Mononuclear cell (primary cell): ENCODE results near the gene RNF13. TPM values are rescaled to one million over a fixed set of nuclear protein-coding genes. Genes with fewer than 3 reads are reported as not detected.
"Not testable (repeated sequence)": the region's sequence is repeated elsewhere in the genome, so short reads cannot be mapped to it uniquely, and the experiment has no call there.

Experiments
- H3K27me3 ChIP-seq: 2 replicates; pipeline ENCODE4 v1.6.0; 2011; ENCODE audit warnings: low read length, control low read depth; ENCODE audit not compliant: insufficient read depth
- H3K4me1 ChIP-seq: 2 replicates; pipeline ENCODE4 v1.5.1; 2011; ENCODE audit warnings: mild to moderate bottlenecking, low read length, control low read depth; ENCODE audit not compliant: insufficient read depth
- H3K4me3 ChIP-seq: 2 replicates; pipeline ENCODE4 v1.5.1; 2011; ENCODE audit warnings: mild to moderate bottlenecking, low read length, moderate library complexity
- H3K9me3 ChIP-seq: 2 replicates; pipeline ENCODE4 v1.5.1; 2011; ENCODE audit warnings: low read depth, mild to moderate bottlenecking, control low read depth, low read length
- total RNA-seq: library from RNA; depleted of rRNA; stranded (reverse); fragments of >200 nt; gene quantifications from one replicate; pipeline ENCODE4 v1.2.3, GENCODE V29; 2012

The RNF13 gene
- total RNA-seq, 1 donor, result 170 TPM

GRCh38 chr3:149843502-149843901 lies 30.5 kb downstream of the RNF13 start:
- H3K9me3 ChIP-seq, result no peaks in the 10 kb centered on the region
- H3K27me3 ChIP-seq, result no peaks in the 10 kb centered on the region
- H3K4me1 ChIP-seq, result peaks cover 8% of the 10 kb centered on the region
- H3K4me3 ChIP-seq, result no peak overlapping the region

- peaks cover 13% of the 10 kb centered on the region for H3K4me1 ChIP-seq
- H3K4me3 ChIP-seq, result no peak overlapping the region
- H3K27me3 ChIP-seq, result no peaks in the 10 kb centered on the region
- H3K9me3 ChIP-seq, result no peaks in the 10 kb centered on the region
Measured at GRCh38 chr3:149844091-149844490, 31.1 kb downstream of the RNF13 start.

GRCh38 chr3:149845570-149846244 lies 32.7 kb downstream of the RNF13 start:
- Histone ChIP-seq H3K4me3 (no peak overlapping the region), H3K4me1 (peaks cover 22% of the 10 kb centered on the region), H3K27me3 (no peaks in the 10 kb centered on the region), H3K9me3 (no peaks in the 10 kb centered on the region)

- H3K4me3 ChIP-seq, result no peak overlapping the region
- H3K9me3 ChIP-seq, result no peaks in the 10 kb centered on the region
- no peaks in the 10 kb centered on the region for H3K27me3 ChIP-seq
- peaks cover 22% of the 10 kb centered on the region for H3K4me1 ChIP-seq
Measured at GRCh38 chr3:149848238-149848637, 35.2 kb downstream of the RNF13 start.

GRCh38 chr3:149848688-149849087 lies 35.7 kb downstream of the RNF13 start:
- H3K4me3 ChIP-seq, result no peak overlapping the region
- H3K4me1 ChIP-seq, result peaks cover 22% of the 10 kb centered on the region
- H3K27me3 ChIP-seq, result no peaks in the 10 kb centered on the region
- H3K9me3 ChIP-seq, result no peaks in the 10 kb centered on the region

GRCh38 chr3:149850787-149851584 lies 38.0 kb downstream of the RNF13 start:
- no peaks in the 10 kb centered on the region for H3K27me3 ChIP-seq
- no peak overlapping the region for H3K4me3 ChIP-seq
- no peaks in the 10 kb centered on the region for H3K9me3 ChIP-seq
- H3K4me1 ChIP-seq, result peaks cover 22% of the 10 kb centered on the region

GRCh38 chr3:149858911-149859310 lies 45.9 kb downstream of the RNF13 start:
- no peaks in the 10 kb centered on the region for H3K4me1 ChIP-seq
- no peaks in the 10 kb centered on the region for H3K9me3 ChIP-seq
- no peak overlapping the region for H3K4me3 ChIP-seq
- H3K27me3 ChIP-seq, result no peaks in the 10 kb centered on the region

- no peaks in the 10 kb centered on the region for H3K9me3 ChIP-seq
- H3K27me3 ChIP-seq, result no peaks in the 10 kb centered on the region
- H3K4me3 ChIP-seq, result no peak overlapping the region
- H3K4me1 ChIP-seq, result no peaks in the 10 kb centered on the region
Measured at GRCh38 chr3:149860881-149861280, 47.9 kb downstream of the RNF13 start.

- no peaks in the 10 kb centered on the region for H3K27me3 ChIP-seq
- no peak overlapping the region for H3K4me3 ChIP-seq
- H3K4me1 ChIP-seq, result no peaks in the 10 kb centered on the region
Measured at GRCh38 chr3:149867563-149867962, 54.5 kb downstream of the RNF13 start.

GRCh38 chr3:149871855-149872254 lies 58.8 kb downstream of the RNF13 start:
- Histone ChIP-seq H3K9me3 (peaks cover 13% of the 10 kb centered on the region), H3K27me3 (no peaks in the 10 kb centered on the region), H3K4me1 (no peaks in the 10 kb centered on the region), H3K4me3 (no peak overlapping the region)

More at GRCh38 chr3:149867563-149867962, 54.5 kb downstream of the RNF13 start:
- H3K9me3 ChIP-seq, result peaks cover 13% of the 10 kb centered on the region

- no peak overlapping the region for H3K4me3 ChIP-seq
- no peaks in the 10 kb centered on the region for H3K4me1 ChIP-seq
- peaks cover 12% of the 10 kb centered on the region for H3K9me3 ChIP-seq
- H3K27me3 ChIP-seq, result no peaks in the 10 kb centered on the region
Measured at GRCh38 chr3:149872589-149872988, 59.6 kb downstream of the RNF13 start.

GRCh38 chr3:149877668-149878067 lies 64.7 kb downstream of the RNF13 start:
- Histone ChIP-seq H3K27me3 (no peaks in the 10 kb centered on the region), H3K4me3 (no peak overlapping the region), H3K9me3 (no peaks in the 10 kb centered on the region), H3K4me1 (peaks cover 5% of the 10 kb centered on the region)

GRCh38 chr3:149879872-149880271 lies 66.9 kb downstream of the RNF13 start:
- no peak overlapping the region for H3K4me3 ChIP-seq
- no peaks in the 10 kb centered on the region for H3K27me3 ChIP-seq
- no peaks in the 10 kb centered on the region for H3K9me3 ChIP-seq
- peaks cover 5% of the 10 kb centered on the region for H3K4me1 ChIP-seq

GRCh38 chr3:149881879-149882278 lies 68.9 kb downstream of the RNF13 start:
- no peaks in the 10 kb centered on the region for H3K9me3 ChIP-seq
- no peak overlapping the region for H3K4me3 ChIP-seq
- no peaks in the 10 kb centered on the region for H3K27me3 ChIP-seq
- peaks cover 5% of the 10 kb centered on the region for H3K4me1 ChIP-seq

GRCh38 chr3:149883134-149883533 lies 70.1 kb downstream of the RNF13 start:
- H3K4me1 ChIP-seq, result peaks cover 5% of the 10 kb centered on the region
- no peaks in the 10 kb centered on the region for H3K27me3 ChIP-seq
- no peak overlapping the region for H3K4me3 ChIP-seq
- no peaks in the 10 kb centered on the region for H3K9me3 ChIP-seq

- H3K9me3 ChIP-seq, H3K27me3 ChIP-seq, H3K4me3 ChIP-seq, H3K4me1 ChIP-seq: not testable (repeated sequence)
Measured at GRCh38 chr3:149883860-149884259, 70.8 kb downstream of the RNF13 start.
